Peyer's patch (tissue), 4 donors: ENCODE data around the gene C16orf95. TPM values are rescaled to one million over a fixed set of nuclear protein-coding genes. Genes with fewer than 3 reads are reported as not detected.

ENCODE experiments used
- DNase-seq, 3 donors: peaks; one replicate each; pipeline ENCODE4 v3.0.0-alpha.2; 2017 to 2019
- H3K27ac ChIP-seq, 4 donors: fragments of 200-600 bp; sonication (generic); one replicate each; pipeline ENCODE4 v1.5.1; 2016 to 2019
- H3K27me3 ChIP-seq, 2 donors: fragments of 200-600 bp; sonication (generic); one replicate each; pipeline ENCODE4 v1.5.1; 2019
- H3K36me3 ChIP-seq, 3 donors: fragments of 200-600 bp; sonication (generic); one replicate each; pipeline ENCODE4 v1.5.1; 2016 to 2019
- H3K4me1 ChIP-seq, 4 donors: fragments of 200-600 bp; sonication (generic); one replicate each; pipeline ENCODE4 v1.5.1; 2016 to 2019
- H3K4me3 ChIP-seq, 4 donors: fragments of 200-600 bp; sonication (generic); 1 replicate in 3 of 4; 2 replicates in 1 of 4; pipeline ENCODE4 v1.5.1; 2016 to 2019; ENCODE audit warnings: mild to moderate bottlenecking in 1 of 4
- H3K9me3 ChIP-seq, 4 donors: fragments of 200-600 bp; sonication (generic); one replicate each; pipeline ENCODE4 v1.5.1; 2016 to 2019; ENCODE audit warnings: mild to moderate bottlenecking in 1 of 4
- POLR2A ChIP-seq, 2 donors: fragments of 450-650 bp; IDR thresholded peaks; one replicate each; pipeline ENCODE4 v1.5.1; 2017; ENCODE audit warnings: antibody characterized with exemption in 2 of 2, mild to moderate bottlenecking in 2 of 2, moderate library complexity in 2 of 2
- total RNA-seq, 4 donors: library from RNA; depleted of rRNA; stranded (reverse); fragments of >200 nt; gene quantifications; one replicate each; pipeline ENCODE4 v1.1.0, GENCODE V29; 2016
- TF ChIP-seq, protein P1 (sequence below), 6 experiments: fragments of 450-650 bp in 4 of 6; fragments of 200-600 bp in 2 of 6; sonication (generic) in 1 of 6; IDR thresholded peaks; one replicate each; pipeline ENCODE4 v1.5.1; 2017 to 2019; ENCODE audit warnings: antibody characterized with exemption in 6 of 6, mild to moderate bottlenecking in 3 of 6, moderate library complexity in 1 of 6

Gene C16orf95
- total RNA-seq, 4 donors from 2014 or later, result 1.2 TPM; not detected in 3

DNA sequence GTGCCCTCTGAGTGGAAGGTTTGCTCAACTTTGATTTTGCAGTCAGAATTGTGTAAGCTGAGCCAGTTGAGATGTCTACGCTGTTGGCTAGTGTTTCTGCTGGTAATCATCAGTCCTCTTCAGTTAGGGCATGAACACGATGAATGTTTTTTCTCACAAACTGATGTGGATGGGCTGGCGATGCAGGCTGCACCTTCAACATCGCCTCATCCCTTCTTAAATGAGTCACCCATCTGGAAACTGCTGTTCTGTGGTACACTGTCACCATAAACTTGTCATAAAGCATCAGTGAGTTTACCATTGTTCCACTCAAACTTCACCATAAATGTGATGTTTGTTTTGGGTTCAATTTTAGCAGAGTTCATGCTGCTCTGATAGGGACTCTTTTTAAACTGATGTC, 8.4 kb downstream of the C16orf95 start:
- Histone ChIP-seq H3K9me3 (no peaks in the 10 kb centered on the region), H3K4me3 (no peak overlapping the region), H3K27me3 (no peaks in the 10 kb centered on the region), H3K27ac (no peak overlapping the region), H3K4me1 (peaks cover 0 to 6% (median 0%) of the 10 kb centered on the region in 4 donors), H3K36me3 (no peaks in the 10 kb centered on the region)
- TF ChIP-seq, protein P1, sequence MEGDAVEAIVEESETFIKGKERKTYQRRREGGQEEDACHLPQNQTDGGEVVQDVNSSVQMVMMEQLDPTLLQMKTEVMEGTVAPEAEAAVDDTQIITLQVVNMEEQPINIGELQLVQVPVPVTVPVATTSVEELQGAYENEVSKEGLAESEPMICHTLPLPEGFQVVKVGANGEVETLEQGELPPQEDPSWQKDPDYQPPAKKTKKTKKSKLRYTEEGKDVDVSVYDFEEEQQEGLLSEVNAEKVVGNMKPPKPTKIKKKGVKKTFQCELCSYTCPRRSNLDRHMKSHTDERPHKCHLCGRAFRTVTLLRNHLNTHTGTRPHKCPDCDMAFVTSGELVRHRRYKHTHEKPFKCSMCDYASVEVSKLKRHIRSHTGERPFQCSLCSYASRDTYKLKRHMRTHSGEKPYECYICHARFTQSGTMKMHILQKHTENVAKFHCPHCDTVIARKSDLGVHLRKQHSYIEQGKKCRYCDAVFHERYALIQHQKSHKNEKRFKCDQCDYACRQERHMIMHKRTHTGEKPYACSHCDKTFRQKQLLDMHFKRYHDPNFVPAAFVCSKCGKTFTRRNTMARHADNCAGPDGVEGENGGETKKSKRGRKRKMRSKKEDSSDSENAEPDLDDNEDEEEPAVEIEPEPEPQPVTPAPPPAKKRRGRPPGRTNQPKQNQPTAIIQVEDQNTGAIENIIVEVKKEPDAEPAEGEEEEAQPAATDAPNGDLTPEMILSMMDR (IDR thresholded peaks at IDR 0.05), result no peak
- TF ChIP-seq POLR2A (IDR thresholded peaks at IDR 0.05), result no peak
- DNase-seq, result no peak

DNA sequence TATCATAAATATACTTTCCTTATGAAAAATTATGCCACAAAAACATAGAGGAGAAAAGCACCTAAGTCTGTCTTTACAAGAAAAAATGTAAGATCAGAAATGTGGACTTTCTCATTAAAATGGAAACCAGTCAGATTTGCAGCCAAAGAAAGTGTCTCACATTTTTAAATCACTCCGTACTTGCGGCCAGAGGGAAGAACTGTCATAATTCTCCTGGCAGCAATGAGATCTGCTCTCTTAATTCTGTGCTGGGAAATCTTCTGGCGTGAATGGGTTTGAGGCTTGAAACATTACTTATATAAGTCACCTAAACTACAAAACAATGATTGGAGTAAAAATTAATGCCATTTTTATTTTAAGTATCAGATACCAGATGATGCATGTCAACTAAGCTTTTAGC, 10.7 kb downstream of the C16orf95 start:
- Histone ChIP-seq H3K4me3 (no peak overlapping the region), H3K4me1 (peaks cover 0 to 6% (median 0%) of the 10 kb centered on the region in 4 donors), H3K27ac (no peak overlapping the region), H3K36me3 (no peaks in the 10 kb centered on the region), H3K9me3 (no peaks in the 10 kb centered on the region), H3K27me3 (no peaks in the 10 kb centered on the region)
- DNase-seq, result no peak
- TF ChIP-seq, protein P1 (IDR thresholded peaks at IDR 0.05), result no peak
- TF ChIP-seq POLR2A (IDR thresholded peaks at IDR 0.05), result no peak

DNA sequence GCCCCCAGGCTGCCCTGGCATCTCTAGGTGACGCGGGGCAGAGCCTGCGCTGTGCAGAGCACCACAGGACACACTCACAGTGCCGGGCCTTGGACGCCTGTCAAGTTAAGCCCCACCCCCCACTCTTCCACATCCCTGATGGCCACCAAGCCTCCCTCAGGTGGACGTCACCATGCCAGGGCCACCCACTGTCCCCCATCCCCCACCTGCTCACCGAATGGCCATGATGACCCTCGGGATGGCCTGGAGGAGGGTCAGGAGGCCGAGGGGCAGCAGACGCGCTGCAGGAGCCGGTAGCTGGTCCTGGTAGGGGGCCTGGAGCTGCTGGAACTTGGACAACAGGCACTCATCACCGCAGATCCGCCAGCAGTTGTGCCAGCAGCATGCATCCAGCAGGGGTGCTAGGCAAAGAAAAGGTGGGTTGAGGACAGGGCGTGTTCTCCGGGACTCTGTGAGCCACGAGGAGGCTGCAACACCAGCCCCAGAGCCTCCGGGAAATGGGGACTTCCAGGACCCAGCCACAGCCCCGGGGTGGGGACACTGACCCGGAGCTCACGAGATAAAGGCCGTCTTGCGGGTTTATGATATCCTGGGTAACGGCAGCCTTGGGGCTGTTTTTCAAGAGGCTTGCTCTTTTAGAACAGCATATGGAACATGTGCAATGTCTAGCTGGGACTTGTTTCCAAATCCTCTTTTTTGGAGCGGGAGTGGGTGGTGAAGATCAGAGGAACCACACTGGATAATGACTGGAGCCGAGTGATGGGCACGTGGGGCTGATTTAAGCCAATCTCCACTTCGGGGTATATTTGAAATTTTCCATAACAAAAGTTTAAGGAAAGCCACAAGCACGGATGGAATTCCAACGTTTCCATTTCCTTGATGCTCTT, 11.4 kb downstream of the C16orf95 start:
- Histone ChIP-seq H3K27ac (no peak overlapping the region), H3K9me3 (no peaks in the 10 kb centered on the region), H3K4me1 (peaks cover 0 to 6% (median 0%) of the 10 kb centered on the region in 4 donors), H3K27me3 (no peaks in the 10 kb centered on the region), H3K36me3 (no peaks in the 10 kb centered on the region), H3K4me3 (no peak overlapping the region)
- no peak for DNase-seq
- no peak for TF ChIP-seq POLR2A (IDR thresholded peaks at IDR 0.05)
- TF ChIP-seq, protein P1 (IDR thresholded peaks at IDR 0.05), result peak in 2 of 6 experiments; percentile 10 to 14

DNA sequence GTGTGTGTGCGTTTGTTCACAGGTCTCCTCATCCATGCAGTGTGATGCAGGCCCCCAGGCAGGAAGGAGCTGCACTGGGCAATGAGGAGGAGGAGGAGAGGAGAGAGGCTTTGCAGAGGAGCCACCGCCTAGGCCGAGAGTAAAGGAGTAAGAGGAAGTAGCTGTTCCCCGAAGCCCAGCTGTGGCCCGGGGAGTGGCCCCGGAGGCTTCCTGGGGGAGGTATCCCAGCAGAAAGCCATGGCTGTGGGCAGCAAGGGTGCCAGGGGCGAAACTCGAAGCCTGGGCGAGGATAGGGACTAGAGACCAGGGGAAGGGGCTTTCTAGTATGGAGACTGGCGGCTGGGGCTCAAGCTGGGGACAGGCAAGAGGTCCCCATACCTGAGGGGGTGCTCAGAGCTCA, 12.2 kb downstream of the C16orf95 start:
- no peak for DNase-seq
- Histone ChIP-seq H3K4me3 (no peak overlapping the region), H3K9me3 (no peaks in the 10 kb centered on the region), H3K36me3 (no peaks in the 10 kb centered on the region), H3K4me1 (peaks cover 0 to 6% (median 0%) of the 10 kb centered on the region in 4 donors), H3K27me3 (no peaks in the 10 kb centered on the region), H3K27ac (no peak overlapping the region)
- no peak for TF ChIP-seq POLR2A (IDR thresholded peaks at IDR 0.05)
- TF ChIP-seq, protein P1 (IDR thresholded peaks at IDR 0.05), result no peak

DNA sequence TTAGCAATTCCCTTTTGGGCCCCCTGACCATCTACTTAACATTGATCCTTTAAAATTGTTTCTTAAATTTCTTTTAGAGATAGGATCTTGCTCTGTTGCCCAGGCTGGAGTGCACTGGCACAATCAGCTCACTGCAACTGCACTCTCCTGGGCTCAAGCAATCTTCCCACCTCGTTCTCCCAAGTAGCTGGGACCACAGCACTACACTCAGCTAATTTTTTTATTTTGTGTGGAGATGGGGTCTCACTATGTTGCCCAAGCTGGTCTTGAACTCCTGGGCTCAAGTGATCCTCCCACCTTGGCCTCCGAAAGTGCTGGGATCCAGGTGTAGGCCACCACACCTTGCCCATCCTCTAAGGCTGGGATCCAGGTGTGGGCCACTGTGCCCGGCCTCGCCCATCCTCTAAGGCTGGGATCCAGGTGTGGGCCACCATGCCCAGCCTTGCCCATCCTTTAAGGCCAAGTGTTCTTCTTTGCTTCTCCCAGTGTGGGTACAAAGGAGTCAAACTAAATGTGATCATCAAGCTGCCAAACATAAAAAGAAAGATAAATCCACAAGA, 13.2 kb downstream of the C16orf95 start:
- TF ChIP-seq POLR2A (IDR thresholded peaks at IDR 0.05), result no peak
- H3K27me3 ChIP-seq, result no peaks in the 10 kb centered on the region
- no peaks in the 10 kb centered on the region for H3K36me3 ChIP-seq
- no peak for DNase-seq
- H3K9me3 ChIP-seq, result no peaks in the 10 kb centered on the region
- H3K4me1 ChIP-seq, result peaks cover 0 to 6% (median 0%) of the 10 kb centered on the region in 4 donors
- no peak overlapping the region for H3K27ac ChIP-seq
- no peak overlapping the region for H3K4me3 ChIP-seq

DNA sequence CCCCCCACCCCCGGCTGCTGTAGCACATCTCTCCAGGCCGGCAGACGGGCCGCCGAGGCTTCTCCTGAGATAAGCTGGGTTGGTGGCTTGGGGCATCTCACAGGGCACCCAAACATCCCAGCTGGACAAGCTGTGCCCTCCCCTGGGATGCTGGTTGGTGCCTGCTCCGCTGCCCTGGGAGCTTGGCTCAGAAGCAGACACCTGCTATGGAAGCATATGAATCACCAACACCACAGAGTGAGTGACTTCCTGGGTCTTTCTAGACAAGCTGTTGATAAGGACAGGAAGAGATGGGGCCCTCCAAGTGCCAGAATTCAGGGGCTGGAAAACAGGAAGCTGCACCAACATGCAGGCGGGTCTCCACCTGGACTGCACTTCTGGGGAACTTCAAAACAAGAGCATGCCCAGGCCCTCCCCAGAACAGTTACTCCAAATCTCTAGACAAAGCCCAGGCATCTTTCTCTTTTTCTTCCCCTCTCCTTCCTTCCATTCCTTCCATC, 13.7 kb downstream of the C16orf95 start:
- no peak for DNase-seq
- Histone ChIP-seq H3K27me3 (no peaks in the 10 kb centered on the region), H3K9me3 (no peaks in the 10 kb centered on the region), H3K36me3 (no peaks in the 10 kb centered on the region), H3K4me3 (no peak overlapping the region), H3K4me1 (peaks cover 0 to 6% (median 0%) of the 10 kb centered on the region in 4 donors), H3K27ac (no peak overlapping the region)
- TF ChIP-seq, protein P1 (IDR thresholded peaks at IDR 0.05), result no peak
- no peak for TF ChIP-seq POLR2A (IDR thresholded peaks at IDR 0.05)
